Trophoblast cell (in vitro differentiated cells and primary cell): ENCODE measurements around the gene PTGIR.

Experiments
- DNase-seq, 2 donors: peaks; one replicate each; pipeline ENCODE4 v3.0.0-alpha.2; 2016
- H2AFZ ChIP-seq: 2 replicates; pipeline ENCODE4 v1.6.1; 2013; ENCODE audit warnings: low read length, moderate library complexity, mild to moderate bottlenecking; ENCODE audit not compliant: insufficient read depth, poor library complexity
- H2AK5ac ChIP-seq: 2 replicates; pipeline ENCODE4 v1.6.1; 2013; ENCODE audit warnings: mild to moderate bottlenecking, low read length
- H2BK120ac ChIP-seq: 2 replicates; pipeline ENCODE4 v1.6.1; 2013; ENCODE audit warnings: low read length, mild to moderate bottlenecking, moderate library complexity; ENCODE audit not compliant: insufficient read depth, poor library complexity
- H2BK12ac ChIP-seq: 2 replicates; pipeline ENCODE4 v1.6.1; 2013; ENCODE audit warnings: mild to moderate bottlenecking, low read length, moderate library complexity
- H2BK5ac ChIP-seq: 2 replicates; pipeline ENCODE4 v1.6.1; 2013; ENCODE audit warnings: low read length, low read depth, moderate library complexity, mild to moderate bottlenecking; ENCODE audit not compliant: poor library complexity
- H3K14ac ChIP-seq: 2 replicates; pipeline ENCODE4 v1.6.1; 2013; ENCODE audit warnings: mild to moderate bottlenecking, low read length
- H3K18ac ChIP-seq: 2 replicates; pipeline ENCODE4 v1.6.1; 2013; ENCODE audit warnings: mild to moderate bottlenecking, low read length
- H3K23ac ChIP-seq: 2 replicates; pipeline ENCODE4 v1.6.1; 2013; ENCODE audit warnings: low read length
- H3K27ac ChIP-seq: 2 replicates; pipeline ENCODE4 v1.5.1; 2013; ENCODE audit warnings: low read depth, mild to moderate bottlenecking, inconsistent platforms, low read length, moderate library complexity
- H3K27me3 ChIP-seq: 2 replicates; pipeline ENCODE4 v1.6.1; 2013; ENCODE audit warnings: inconsistent platforms, mild to moderate bottlenecking, low read length, moderate library complexity; ENCODE audit not compliant: insufficient read depth
- H3K36me3 ChIP-seq, 2 experiments: 1 replicate in 1 of 2; 2 replicates in 1 of 2; pipeline ENCODE4 v1.6.1; 2013; ENCODE audit warnings: low read length in 2 of 2, mild to moderate bottlenecking in 2 of 2, moderate library complexity in 1 of 2; ENCODE audit not compliant: insufficient read depth in 2 of 2, control insufficient read depth in 1 of 2
- H3K4ac ChIP-seq: 2 replicates; pipeline ENCODE4 v1.6.1; 2013; ENCODE audit warnings: low read depth, mild to moderate bottlenecking, low read length, moderate library complexity
- H3K4me1 ChIP-seq, 2 experiments: 1 replicate in 1 of 2; 2 replicates in 1 of 2; pipeline ENCODE4 v1.6.1; 2013; ENCODE audit warnings: low read length in 2 of 2, mild to moderate bottlenecking in 2 of 2, moderate library complexity in 1 of 2; ENCODE audit not compliant: insufficient read depth in 2 of 2, control insufficient read depth in 1 of 2
- H3K4me2 ChIP-seq: 2 replicates; pipeline ENCODE4 v1.6.1; 2013; ENCODE audit warnings: inconsistent platforms, mild to moderate bottlenecking, low read length, moderate library complexity
- H3K4me3 ChIP-seq: 2 replicates; pipeline ENCODE4 v1.5.1; 2013; ENCODE audit warnings: mild to moderate bottlenecking, low read depth, low read length, inconsistent platforms
- H3K79me1 ChIP-seq: one replicate; pipeline ENCODE4 v1.6.1; 2013; ENCODE audit warnings: low read length
- H3K79me2 ChIP-seq: 2 replicates; pipeline ENCODE4 v1.6.1; 2013; ENCODE audit warnings: low read length, mild to moderate bottlenecking; ENCODE audit not compliant: control insufficient read depth, insufficient read depth, poor library complexity
- H3K9ac ChIP-seq: 2 replicates; pipeline ENCODE4 v1.6.1; 2013; ENCODE audit warnings: mild to moderate bottlenecking, low read length
- H3K9me3 ChIP-seq: 2 replicates; pipeline ENCODE4 v1.6.1; 2013; ENCODE audit warnings: low read depth, mild to moderate bottlenecking, control low read depth, inconsistent platforms, low read length; ENCODE audit not compliant: insufficient read depth
- H4K12ac ChIP-seq: 2 replicates; pipeline ENCODE4 v1.6.1; 2013; ENCODE audit warnings: low read depth, mild to moderate bottlenecking, low read length, moderate library complexity
- H4K8ac ChIP-seq: 2 replicates; pipeline ENCODE4 v1.6.1; 2013; ENCODE audit warnings: low read depth, mild to moderate bottlenecking, low read length, moderate library complexity
- H4K91ac ChIP-seq: one replicate; pipeline ENCODE4 v1.6.1; 2013; ENCODE audit warnings: low read depth, mild to moderate bottlenecking, low read length, moderate library complexity
- WGBS: extraction: QIAGEN DNeasy Blood & Tissue Kit; methylation state at CpG from one replicate; pipeline ENCODE4 v1.1.7; 2013; ENCODE audit warnings: missing lambda C conversion rate; ENCODE audit not compliant: insufficient read length, insufficient coverage; ENCODE audit errors: extremely low coverage; 5-methylcytosine and 5-hydroxymethylcytosine counted together

The PTGIR gene

GRCh38 chr19:46603195-46603637 lies 21.7 kb downstream of the PTGIR start:
- H3K4ac ChIP-seq = peak overlapping the region; percentile 93
- H3K27ac ChIP-seq = no peak overlapping the region
- H4K12ac ChIP-seq = no peak overlapping the region
- no peak overlapping the region for H3K14ac ChIP-seq
- H3K18ac ChIP-seq = no peak overlapping the region
- no peak overlapping the region for H2BK5ac ChIP-seq
- H2BK12ac ChIP-seq = no peak overlapping the region
- WGBS = no CpG with 5 or more reads among the region's 2 CpGs
- no peak overlapping the region for H3K9ac ChIP-seq
- H3K4me2 ChIP-seq = peak overlapping the region; percentile 90
- no peak overlapping the region for H3K23ac ChIP-seq
- H2BK120ac ChIP-seq = no peak overlapping the region
- peaks cover 11 to 13% of the 10 kb centered on the region in 2 experiments for H3K4me1 ChIP-seq
- peaks cover 26% of the 10 kb centered on the region for H3K79me2 ChIP-seq
- H3K4me3 ChIP-seq = no peak overlapping the region
- H3K9me3 ChIP-seq = peaks cover 2% of the 10 kb centered on the region
- no peak overlapping the region for H4K8ac ChIP-seq
- no peak overlapping the region for H2AK5ac ChIP-seq
- no peak for DNase-seq
- H4K91ac ChIP-seq = no peak overlapping the region
- peaks cover 14% of the 10 kb centered on the region for H3K79me1 ChIP-seq
- no peaks in the 10 kb centered on the region for H3K27me3 ChIP-seq
- peaks cover 30 to 39% of the 10 kb centered on the region in 2 experiments for H3K36me3 ChIP-seq
- no peak overlapping the region for H2AFZ ChIP-seq

- H3K4ac ChIP-seq = peak overlapping the region; percentile 93
- no peak overlapping the region for H3K9ac ChIP-seq
- peaks cover 2% of the 10 kb centered on the region for H3K9me3 ChIP-seq
- H3K79me1 ChIP-seq = peaks cover 14% of the 10 kb centered on the region
- no peak overlapping the region for H3K14ac ChIP-seq
- peaks cover 11 to 13% of the 10 kb centered on the region in 2 experiments for H3K4me1 ChIP-seq
- no peak overlapping the region for H4K91ac ChIP-seq
- H4K8ac ChIP-seq = no peak overlapping the region
- no peak overlapping the region for H4K12ac ChIP-seq
- H2BK12ac ChIP-seq = no peak overlapping the region
- WGBS = no CpG with 5 or more reads among the region's 23 CpGs
- DNase-seq = no peak
- H3K4me3 ChIP-seq = peak overlapping the region; percentile 95
- H3K27me3 ChIP-seq = no peaks in the 10 kb centered on the region
- H3K18ac ChIP-seq = no peak overlapping the region
- H2AK5ac ChIP-seq = no peak overlapping the region
- no peak overlapping the region for H2BK5ac ChIP-seq
- peak overlapping the region; percentile 90 for H3K4me2 ChIP-seq
- H2BK120ac ChIP-seq = no peak overlapping the region
- H3K23ac ChIP-seq = no peak overlapping the region
- H2AFZ ChIP-seq = no peak overlapping the region
- H3K79me2 ChIP-seq = peaks cover 26% of the 10 kb centered on the region
- no peak overlapping the region for H3K27ac ChIP-seq
- peaks cover 24 to 33% of the 10 kb centered on the region in 2 experiments for H3K36me3 ChIP-seq
These were observed 22.3 kb downstream of the PTGIR start for GRCh38 chr19:46602392-46603194.

GRCh38 chr19:46601318-46602224 lies 23.3 kb downstream of the PTGIR start, which contains the start of gene CALM3:
Gene CALM3 (plus strand): TSS chr19:46601330. CDS start chr19:46601435, 105 bp downstream.
- Histone ChIP-seq H3K4me2 (peak within 1 kb of the TSS; percentile 90), H3K27ac (peak within 1 kb of the TSS; percentile 89), H2BK12ac (peak within 1 kb of the TSS; percentile 50), H3K9ac (peak within 1 kb of the TSS; percentile 97), H2BK120ac (peak within 1 kb of the TSS; percentile 98), H3K79me1 (peaks cover 14% of the 10 kb centered on the region), H3K36me3 (peaks cover 14 to 23% of the 10 kb centered on the region in 2 experiments), H3K27me3 (no peaks in the 10 kb centered on the region), H3K4me3 (peak within 1 kb of the TSS; percentile 95), H2AK5ac (peak within 1 kb of the TSS; percentile 65), H3K23ac (no peak within 1 kb of the TSS), H2BK5ac (peak within 1 kb of the TSS; percentile 96), H3K9me3 (peaks cover 2% of the 10 kb centered on the region), H3K4ac (peak within 1 kb of the TSS; percentile 99), H3K79me2 (peaks cover 26% of the 10 kb centered on the region), H2AFZ (peak within 1 kb of the TSS; percentile 94), H4K91ac (peak within 1 kb of the TSS; percentile 97), H4K8ac (peak within 1 kb of the TSS; percentile 88), H4K12ac (peak within 1 kb of the TSS; percentile 86), H3K18ac (peak within 1 kb of the TSS; percentile 92), H3K4me1 (peaks cover 11 to 13% of the 10 kb centered on the region in 2 experiments), H3K14ac (peak within 1 kb of the TSS; percentile 96)
- no CpG with 5 or more reads among the region's 51 CpGs for WGBS
- no peak for DNase-seq
